Endometrium (tissue), 2 donors: Measurements from ENCODE around the gene KLHL5.
"Not testable (repeated sequence)": the region's sequence is repeated elsewhere in the genome, so short reads cannot be mapped to it uniquely, and the experiment has no call there.

ENCODE experiments used
- FAIRE-seq: peaks from 2 replicates; lab custom pipeline; 2012; peaks lifted over from hg19 to GRCh38; lab: Jason Lieb, UNC
- donor health status: control.
- donor health status: control.

KLHL5 gene, protein sequence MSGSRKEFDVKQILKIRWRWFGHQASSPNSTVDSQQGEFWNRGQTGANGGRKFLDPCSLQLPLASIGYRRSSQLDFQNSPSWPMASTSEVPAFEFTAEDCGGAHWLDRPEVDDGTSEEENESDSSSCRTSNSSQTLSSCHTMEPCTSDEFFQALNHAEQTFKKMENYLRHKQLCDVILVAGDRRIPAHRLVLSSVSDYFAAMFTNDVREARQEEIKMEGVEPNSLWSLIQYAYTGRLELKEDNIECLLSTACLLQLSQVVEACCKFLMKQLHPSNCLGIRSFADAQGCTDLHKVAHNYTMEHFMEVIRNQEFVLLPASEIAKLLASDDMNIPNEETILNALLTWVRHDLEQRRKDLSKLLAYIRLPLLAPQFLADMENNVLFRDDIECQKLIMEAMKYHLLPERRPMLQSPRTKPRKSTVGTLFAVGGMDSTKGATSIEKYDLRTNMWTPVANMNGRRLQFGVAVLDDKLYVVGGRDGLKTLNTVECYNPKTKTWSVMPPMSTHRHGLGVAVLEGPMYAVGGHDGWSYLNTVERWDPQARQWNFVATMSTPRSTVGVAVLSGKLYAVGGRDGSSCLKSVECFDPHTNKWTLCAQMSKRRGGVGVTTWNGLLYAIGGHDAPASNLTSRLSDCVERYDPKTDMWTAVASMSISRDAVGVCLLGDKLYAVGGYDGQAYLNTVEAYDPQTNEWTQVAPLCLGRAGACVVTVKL

DNA sequence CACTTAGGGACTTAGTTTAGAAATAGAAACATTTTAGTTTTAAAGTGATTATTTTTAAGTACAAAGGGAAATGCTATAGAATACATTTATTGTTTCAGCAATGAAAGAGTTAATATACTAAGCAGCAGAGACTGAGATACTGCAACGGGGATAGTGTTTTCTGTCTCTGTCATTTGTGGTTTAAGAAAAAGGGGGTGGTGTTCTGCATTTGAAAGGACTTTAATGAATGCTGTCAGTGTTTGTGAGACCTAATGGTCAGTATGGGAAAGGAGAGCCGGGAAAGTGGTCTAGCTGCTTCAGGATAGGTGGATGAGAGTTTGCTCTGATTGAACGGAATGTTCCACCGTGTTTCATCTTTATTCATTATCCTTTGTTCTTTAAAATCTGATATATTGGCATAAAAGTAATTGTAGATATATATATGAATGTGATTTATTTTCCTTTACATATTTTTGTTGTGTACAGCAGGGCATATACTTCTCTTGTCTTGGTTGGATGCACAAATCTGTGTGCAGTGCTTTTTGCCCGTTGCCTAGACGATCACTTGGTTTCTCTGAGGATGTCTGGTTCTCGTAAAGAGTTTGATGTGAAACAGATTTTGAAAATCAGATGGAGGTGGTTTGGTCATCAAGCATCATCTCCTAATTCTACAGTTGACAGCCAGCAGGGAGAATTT, at the start of gene KLHL5:
Gene KLHL5, plus strand, starts transcription at position 139 of the 676 bp plus-strand sequence. Its CDS starts 421 bp downstream, at position 560.
- no peak for FAIRE-seq

DNA sequence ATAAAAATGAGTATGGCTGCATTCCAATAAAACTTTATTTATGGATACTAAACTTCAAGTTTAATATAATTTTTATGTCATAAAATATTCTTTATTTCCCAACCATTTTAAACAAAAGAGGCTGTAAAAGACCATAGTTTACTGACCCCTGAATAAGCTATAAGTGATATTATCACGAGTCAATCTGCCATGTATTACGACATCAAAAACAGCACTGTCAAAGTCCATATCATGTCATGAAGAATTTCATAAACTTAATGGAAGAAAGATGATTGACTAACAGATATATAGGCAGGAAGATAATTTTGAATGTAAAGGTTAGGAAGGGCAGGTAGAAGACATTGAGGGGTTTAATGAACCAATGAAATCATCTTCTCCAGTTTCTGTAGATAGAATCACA, 48.0 kb upstream of the KLHL5 start:
- no peak for FAIRE-seq

DNA sequence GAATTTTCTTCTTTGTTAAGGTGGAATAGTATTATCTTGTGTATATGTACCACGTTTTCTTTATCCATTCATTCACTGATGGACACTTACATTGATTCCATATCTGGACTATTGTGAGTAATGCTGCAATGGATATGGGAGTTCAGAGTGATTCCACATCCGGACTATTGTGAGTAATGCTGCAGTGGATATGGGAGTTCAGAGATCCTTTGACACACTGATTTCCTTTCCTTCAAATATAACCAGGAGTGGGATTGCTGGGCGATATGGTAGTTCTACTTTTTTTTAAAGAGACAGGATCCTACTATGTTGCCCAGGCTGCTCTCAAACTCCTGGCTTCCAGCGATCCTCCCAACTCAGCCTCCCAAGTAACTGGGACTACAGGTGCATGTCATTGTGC, 41.9 kb upstream of the KLHL5 start:
- FAIRE-seq: no peak

DNA sequence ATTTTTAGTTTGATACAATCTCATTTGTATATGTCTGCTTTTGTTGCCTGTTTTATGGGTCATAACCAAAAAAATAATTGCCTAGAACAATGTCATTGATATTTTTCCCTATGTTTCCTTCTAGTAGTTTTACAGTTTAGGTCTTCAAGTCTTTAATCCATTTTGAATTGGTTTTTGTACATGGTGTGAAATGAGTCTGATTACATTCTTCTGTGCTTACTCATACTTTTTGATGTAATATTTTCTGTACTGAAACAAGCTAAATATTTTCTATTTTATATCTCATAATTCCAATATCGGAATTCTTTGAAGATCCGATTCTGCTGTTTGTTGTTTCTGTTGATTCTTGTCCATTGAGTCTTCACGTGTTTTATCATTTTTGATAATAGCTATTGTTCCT, 40.4 kb upstream of the KLHL5 start:
- FAIRE-seq: no peak

DNA sequence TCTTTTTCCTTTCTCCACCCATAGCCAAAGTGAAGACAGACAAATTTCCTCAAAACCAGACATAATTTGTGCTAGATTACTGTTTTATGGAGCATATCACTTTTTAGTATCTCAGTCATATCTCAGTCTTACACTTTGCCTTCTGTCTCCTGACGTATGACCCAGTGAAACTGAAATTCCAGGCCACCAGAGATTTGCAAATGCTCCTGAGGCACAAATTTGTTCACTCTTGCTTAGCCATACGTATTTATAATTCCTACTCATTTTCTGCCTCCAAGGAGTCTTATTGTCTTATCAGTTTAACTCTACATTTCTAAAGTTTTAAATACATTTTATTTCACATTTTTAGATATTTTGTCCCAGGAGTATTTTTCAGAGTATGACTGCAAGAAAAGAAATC, 39.8 kb upstream of the KLHL5 start:
- no peak for FAIRE-seq

DNA sequence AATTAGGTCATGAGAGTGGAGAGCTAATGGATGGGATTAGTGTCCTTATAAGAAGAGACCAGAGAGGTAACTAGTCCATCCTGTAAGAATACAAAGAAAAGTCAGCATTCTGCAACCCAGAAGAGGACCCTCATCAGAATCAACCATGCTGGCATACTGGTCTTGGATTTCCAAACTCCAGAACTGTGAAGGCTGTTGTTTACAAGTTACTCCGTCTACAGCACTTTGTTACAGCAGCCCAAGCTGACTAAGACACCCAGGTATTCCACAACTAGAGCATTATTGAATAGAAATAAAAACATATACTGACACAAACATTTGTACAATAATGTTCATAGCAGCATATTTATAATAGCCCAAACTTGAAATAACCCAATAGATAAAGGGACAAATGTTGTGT, 39.0 kb upstream of the KLHL5 start:
- FAIRE-seq: no peak

DNA sequence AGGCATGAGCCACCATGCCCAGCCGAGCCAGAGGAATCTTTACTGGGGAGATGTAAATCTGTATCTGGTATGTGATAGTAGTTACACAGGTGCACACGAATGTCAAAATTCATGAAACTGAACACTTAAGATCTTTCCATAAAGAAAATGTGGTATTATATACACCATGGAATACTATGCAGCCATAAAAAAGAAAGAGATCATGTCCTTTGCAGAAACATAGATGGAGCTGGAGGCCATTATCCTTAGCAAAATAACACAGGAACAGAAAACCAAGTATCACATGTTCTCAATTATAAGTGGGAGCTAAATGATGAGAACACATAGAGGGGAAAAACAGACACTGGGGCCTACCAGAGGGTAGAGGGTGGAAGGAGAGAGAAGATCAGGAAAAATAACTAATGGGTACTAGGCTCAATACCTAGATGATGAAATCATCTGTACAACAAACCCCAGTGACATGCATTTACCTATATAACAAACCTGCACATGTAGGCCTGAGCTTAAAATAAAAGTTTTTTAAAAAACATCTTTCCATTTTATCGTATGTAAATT, 37.6 kb upstream of the KLHL5 start:
- no peak for FAIRE-seq

DNA sequence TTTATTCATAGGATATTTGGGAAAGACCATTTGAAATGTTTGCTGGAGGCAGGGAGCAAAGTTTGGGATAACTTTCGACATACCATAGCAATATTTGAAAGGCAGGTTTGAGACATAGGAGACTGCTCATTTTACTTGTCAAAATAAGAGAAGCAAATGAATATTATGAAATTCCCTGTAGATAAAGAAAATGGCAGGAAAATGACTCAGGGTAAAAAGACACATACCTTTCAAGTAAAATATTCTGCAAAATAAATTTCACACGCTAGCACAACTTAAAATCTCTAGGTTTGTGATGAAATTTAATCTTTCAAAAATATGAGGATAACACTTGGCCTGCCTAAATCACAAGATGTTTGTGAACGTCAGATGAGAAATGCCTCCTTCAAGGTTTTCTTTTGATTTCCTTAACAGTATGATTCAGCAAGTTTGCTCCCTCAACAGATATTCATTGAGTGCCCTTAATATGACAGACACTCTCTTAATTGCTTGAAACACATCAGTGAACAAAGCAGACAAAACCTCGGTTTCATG, 36.4 kb upstream of the KLHL5 start:
- no peak for FAIRE-seq

DNA sequence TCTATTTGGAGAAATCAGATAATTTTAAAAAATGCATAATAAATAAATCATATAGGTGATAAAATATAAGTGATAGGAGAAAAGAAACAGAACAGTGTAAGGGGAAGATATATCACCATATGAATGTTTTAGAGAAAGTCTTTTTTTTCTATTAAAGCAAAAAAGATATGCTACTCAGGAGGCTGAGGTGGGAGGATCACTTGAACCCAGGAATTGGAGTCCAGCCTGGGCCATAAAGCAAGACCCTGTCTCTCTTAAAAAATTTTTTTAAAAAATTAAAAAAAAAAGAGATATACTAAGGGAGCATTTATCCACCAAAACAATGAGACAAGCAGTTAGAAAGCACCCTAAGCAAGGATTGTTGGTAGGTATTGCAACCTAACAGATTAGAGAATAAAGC, 35.9 kb upstream of the KLHL5 start:
- no peak for FAIRE-seq

DNA sequence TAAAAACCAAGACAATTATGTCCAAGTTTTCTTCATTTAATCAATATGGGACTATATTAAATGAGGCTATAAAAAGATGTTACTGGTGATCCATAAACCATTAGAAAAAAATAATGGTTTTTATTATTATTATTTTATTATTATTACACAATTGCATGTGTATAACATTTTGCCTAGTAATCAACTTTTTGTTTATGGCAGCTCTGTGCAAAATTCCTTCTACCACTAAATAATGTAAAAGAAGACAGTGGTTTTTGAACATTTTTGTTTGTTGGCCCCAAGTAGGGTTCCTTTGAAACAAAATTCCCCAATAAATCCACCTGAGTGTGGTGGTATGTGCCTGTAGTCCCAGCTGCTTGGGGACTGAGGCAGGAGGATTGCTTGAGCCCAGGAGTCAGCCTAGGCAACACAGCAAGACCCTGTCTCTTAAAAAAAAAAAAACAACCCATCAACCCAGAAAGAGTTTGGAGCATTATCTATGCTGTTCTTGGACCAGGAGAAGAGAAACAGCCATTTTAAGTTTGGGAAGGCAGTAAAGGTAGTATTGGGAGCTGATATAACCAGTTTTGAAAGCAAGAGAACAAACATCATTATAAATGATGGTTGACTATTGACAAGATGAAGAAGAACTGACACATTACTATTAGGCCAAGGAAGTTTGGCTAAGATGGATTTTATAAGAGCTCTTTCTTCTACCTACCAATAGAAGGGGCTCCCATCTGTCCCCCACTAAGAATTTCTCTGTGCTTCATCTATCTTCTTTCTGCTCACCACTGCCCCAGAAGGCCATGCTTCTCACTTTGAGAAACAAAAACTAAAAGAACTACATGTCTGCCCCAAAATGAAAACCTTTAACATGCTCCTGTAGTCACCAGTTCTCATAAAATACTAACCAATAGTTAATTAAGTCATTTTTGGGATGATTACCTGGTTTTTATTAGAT, 32.0 kb upstream of the KLHL5 start:
- FAIRE-seq: no peak

DNA sequence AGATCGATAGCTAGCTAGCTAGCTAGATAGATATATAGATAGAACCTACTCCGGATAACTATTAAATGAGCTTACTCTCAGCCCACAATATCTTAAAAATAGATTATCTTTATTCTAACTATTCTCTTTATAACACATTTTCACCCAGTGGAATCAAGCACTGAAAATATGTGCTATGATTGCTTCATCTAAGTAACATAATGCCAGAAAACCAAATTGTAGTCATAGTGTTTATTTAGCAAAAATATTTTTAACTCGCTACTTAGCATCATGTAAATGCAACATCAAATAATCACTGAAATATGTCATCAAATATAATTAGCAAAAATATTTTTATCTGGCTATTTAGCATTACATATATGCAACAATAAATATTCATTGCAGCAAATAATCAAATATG, 31.3 kb upstream of the KLHL5 start:
- FAIRE-seq: no peak

DNA sequence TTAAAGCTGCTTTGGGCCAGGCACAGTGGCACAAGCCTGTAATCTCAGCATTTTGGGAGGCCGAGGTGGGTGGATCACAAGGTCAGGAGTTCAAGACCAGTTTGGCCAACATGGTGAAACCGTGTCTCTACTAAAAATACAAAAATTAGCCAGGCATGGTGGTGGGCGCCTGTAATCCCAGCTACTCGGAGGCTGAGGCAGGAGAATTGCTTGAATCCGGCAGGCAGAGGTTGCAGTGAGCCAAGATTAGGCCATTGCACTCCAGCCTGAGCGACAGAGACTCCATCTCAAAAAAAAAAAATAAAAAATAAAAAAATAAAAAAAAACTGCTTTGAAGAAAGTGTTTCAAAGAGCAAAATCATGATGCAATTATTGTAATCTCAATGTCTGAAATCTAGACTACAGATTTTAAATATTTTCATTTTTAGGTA, 30.4 kb upstream of the KLHL5 start:
- not testable (repeated sequence) for FAIRE-seq

DNA sequence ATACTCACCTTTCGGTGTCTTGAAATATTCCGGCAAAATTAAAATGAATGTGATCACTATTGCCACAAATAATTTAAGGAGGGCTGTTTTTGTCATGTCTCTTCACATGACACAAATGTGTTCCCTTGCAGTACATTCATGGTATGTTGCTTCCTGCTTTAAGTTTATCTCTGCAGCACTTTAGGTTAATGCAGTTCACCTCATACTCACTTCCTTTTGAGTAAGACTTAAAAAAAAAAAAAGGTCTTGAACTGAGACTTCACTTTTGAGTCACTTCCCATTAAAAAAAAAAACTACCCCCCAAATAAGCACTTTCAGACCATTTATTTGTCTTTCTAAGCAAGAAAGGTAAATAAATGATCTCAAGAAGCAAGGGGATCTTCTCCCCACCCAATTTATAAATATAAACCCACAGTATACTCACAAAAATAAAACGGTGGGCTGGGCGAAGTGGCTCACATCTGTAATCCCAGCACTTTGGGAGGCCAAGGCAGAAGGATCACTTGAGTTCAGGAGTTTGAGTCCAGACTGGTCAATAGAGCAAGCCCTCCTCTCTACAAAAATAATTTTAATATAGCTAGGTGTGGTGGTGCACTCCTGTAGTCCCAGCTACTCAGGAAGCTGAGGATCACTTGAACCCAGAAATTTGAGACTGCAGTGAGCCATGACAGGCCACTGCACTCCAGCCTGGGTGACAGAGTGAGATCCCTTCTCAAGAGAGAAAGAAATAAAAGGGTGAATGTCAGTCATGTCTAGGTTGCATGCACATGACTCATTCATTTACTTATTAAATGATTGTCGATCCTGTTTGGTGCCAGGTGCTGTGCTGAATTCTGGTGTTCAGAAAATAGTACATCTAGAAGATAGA, 29.6 kb upstream of the KLHL5 start, which contains the start of gene TMEM156:
Gene TMEM156, minus strand, starts transcription at position 192 of the 868 bp plus-strand sequence. Its CDS starts 96 bp downstream, at position 96.
- no peak for FAIRE-seq

DNA sequence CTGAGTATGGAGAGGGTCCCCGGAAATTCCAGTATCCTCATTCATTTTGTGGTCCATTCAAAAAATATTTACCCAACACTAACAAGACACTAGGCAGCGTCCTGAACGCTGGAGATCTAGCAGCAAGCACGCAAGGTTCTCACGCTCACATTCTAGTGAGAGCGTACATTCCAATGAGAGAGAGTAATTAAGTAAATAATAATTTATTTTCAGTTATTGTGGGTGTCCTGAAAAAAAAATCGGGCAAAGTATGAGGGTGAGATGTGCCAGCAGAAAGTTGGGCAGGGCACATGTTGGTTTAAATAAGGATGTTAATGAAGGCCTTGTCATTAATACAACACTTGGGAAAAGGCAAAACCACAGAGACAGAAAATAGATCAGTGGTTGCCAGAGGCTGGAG, 25.9 kb upstream of the KLHL5 start:
- no peak for FAIRE-seq

DNA sequence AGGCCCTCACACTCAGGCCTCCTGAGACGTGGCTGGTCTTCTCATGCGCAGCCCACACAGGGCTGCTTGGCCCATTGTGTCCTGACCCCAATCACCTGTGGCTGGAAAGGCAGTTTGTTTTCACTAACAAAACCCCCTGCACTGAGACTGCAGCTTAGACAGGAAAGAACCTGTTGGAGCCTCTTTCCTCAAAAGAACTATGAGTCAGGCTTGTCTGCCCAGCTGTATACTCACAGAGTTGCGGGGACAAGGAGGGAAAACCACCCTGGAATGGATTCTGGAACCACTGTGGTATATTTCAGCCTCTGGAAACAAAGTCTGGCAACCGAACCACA, 24.6 kb upstream of the KLHL5 start:
- FAIRE-seq: no peak

DNA sequence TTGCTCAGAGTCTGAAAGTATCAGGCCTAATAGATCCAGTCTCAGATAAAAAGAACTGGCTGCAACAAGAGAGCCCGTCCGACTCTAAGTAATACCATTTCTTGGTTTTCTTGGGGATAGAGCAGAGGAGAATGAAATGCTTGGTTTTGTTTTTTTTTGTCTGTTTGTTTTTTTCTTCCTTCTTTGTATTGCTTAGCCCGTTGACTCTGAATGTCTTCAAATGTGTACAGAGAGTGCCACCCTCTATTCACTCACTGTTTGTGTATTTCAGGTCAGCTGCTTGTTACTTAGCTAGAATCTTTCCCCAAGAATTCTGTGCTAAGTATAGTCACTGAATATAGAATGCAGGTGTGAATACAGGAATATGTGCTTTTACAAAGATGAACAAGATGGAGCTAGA, 24.1 kb upstream of the KLHL5 start:
- no peak for FAIRE-seq

DNA sequence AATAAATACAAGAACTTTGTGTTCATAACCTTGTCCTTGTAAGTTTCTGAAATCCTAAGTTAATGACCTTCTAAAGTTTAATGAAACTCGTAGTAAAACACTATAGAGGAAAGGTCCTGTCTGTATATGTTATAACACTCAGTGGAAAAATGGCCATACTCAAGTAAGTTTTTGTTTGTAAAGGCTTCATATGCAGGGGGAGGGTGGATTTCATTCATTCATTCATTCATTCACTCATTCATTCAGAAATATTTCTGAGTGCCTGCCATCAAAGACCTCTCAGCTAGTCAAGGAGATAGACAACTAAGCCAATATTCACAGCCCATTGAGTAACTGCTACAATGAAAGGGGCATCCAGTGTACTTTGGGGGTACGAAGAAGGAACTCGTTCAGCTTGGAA, 22.9 kb upstream of the KLHL5 start:
- FAIRE-seq: no peak

DNA sequence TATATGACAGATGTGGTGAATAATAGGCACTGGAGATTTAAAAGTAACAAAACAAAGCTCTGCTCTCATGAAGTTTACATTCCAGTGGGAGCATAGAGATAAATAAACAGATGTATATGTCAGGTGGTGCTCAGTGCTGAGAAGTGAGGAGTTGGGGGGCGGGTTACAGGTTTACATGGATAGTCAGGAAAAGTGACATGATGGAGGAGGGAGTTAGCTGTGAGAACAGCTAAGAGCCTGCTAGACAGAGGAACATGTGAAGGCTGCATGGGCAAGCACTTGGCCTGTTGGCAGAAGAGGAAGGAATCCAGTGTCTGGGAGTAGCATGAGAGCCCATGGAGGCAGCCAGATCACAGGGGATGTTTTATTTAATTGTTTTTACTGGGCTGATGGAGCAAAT, 19.7 kb upstream of the KLHL5 start:
- FAIRE-seq: no peak

DNA sequence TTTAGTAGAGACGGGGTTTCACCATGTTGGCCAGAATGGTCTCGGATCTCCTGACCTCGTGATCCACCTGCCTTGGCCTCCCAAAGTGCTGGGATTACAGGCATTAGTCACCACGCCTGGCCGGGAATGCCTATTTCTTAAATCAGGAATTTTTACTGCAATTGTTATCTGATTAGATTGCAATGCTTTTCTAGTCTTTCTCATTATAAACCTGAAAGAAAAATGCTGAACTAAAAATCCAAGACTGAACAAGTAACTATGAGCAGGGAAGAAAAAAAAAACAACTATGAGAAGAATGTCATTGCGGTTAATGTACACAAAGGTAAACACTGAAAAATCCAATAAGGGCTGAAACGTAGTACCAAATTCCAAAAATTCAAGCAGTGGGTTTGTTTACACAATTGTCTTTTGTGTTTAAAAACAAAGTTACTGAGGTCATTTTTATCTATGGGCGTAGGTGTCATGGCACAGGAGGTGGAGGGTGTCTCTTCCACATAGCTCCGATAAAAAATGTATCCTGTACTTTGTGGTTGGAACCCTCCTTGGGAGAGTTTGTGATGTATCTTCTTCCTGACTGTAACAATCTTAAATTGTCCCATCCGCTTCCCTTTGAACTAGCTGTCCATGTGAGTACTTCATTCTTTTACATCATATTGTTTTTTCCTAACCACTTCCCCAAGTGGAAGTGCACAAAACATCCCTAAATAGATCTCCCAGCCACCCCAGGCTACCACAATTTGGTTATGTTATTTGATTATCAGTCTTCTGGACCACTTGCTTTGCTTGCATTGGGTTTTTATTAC, 18.8 kb upstream of the KLHL5 start:
- no peak for FAIRE-seq
